Measurements from ENCODE around the gene TMEM238L. TPM values are rescaled to one million over a fixed set of nuclear protein-coding genes. Genes with fewer than 3 reads are reported as not detected.
A peak's percentile ranks its signal among the peaks of the same experiment; 100 is the strongest.

The TMEM238L gene
- total RNA-seq, 2 donors from 2014 or later: not detected

DNA sequence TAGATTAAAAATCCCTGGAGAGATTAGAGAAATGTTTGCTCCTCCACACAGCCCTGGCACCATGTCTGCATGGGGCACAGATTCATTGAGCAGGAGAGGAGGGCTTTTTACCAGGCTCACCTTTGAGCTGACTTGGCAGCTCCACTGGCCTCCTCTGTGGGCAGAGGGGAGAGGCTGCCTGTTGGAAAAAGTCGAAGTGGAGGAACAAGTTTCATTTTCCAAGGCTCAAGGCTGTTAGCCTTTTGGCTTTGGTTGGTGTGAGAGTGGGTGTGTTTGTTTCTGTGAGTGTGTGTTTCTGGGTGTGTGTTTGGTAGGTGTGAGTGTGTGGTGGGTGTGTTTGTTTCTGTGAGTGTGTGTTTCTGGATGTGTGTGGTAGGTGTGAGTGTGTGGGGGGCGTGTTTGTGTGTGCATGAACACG is 5.6 kb downstream of the TMEM238L start:
- Mint-ChIP-seq H3K27ac (no peak overlapping the region), H3K9me3 (no peaks in the 10 kb centered on the region), H3K4me3 (no peak overlapping the region), H3K36me3 (no peaks in the 10 kb centered on the region), H3K27me3 (no peaks in the 10 kb centered on the region), H3K4me1 (ENCODE audit: low read depth in 2 of 2) (no peaks in the 10 kb centered on the region)
- DNase-seq (ENCODE audit: low spot score) (no peak), ATAC-seq (no peak)

DNA sequence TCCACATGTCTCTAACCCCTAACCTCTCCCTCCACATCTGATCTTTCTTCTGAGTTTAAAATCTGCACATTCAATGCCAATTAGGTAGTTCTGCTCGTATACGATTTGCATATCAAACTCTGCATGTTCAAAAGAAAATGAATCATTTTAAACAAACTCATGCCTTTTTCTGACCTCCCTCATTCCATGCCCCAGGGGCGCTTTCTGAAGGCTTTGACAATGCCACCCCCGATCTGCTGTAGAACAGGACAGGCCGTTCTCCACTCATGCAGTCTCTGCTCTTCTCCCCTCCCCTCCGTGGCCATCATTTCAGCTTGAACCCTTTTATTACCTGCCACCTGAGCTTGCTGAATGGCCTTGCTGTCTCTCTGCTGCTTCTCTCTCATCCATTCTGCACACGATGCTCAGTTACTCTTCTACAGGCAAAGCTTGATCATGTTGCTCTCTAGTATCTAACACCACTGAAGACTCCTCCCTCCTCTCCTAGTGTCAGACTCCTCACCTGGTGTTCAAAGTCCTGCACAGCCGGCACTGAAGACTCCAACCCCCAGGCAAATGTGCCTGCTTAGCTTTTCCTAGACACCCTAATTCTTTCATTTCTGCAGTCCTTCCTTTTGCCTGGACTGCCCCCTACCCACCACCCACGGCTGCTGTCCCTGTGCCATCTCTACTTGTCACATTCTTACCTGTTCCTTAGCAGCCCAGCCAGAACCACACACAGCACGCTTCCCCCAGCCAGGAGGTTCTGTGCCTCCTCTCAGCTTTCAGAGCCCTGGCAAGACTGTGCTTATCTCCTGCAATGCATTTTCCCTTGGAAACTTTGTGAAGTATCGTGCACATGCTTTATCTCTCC is 6.2 kb downstream of the TMEM238L start:
- Mint-ChIP-seq H3K4me3 (no peak overlapping the region), H3K27ac (no peak overlapping the region), H3K9me3 (no peaks in the 10 kb centered on the region), H3K4me1 (ENCODE audit: low read depth in 2 of 2) (no peaks in the 10 kb centered on the region), H3K27me3 (no peaks in the 10 kb centered on the region), H3K36me3 (no peaks in the 10 kb centered on the region)
- DNase-seq (ENCODE audit: low spot score) (no peak), ATAC-seq (no peak)

DNA sequence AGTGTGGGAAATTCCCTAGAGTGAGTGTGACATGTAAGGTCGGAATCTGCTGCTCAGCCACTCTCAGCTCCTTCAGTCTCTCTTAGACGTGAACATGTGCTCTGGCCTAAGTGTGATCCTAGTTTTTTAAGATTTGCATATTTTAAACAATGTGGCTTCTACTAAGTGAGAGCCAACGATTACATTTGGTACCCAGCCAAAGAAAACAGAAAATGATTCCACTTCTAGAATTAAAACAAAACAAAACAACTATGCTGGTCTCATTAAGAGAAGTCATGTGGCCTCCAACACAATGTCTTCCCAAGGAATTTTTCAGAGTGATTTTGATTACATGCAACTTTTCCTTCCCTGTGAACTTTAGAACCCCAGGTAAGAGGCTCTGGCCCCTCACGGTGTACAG is 10.1 kb downstream of the TMEM238L start:
- DNase-seq (ENCODE audit: low spot score): no peak
- Mint-ChIP-seq H3K27ac (no peak overlapping the region), H3K9me3 (no peaks in the 10 kb centered on the region), H3K4me1 (ENCODE audit: low read depth in 2 of 2) (no peaks in the 10 kb centered on the region), H3K4me3 (no peak overlapping the region), H3K27me3 (peaks cover 0 to 2% of the 10 kb centered on the region in 2 donors), H3K36me3 (no peaks in the 10 kb centered on the region)
- no peak for ATAC-seq

DNA sequence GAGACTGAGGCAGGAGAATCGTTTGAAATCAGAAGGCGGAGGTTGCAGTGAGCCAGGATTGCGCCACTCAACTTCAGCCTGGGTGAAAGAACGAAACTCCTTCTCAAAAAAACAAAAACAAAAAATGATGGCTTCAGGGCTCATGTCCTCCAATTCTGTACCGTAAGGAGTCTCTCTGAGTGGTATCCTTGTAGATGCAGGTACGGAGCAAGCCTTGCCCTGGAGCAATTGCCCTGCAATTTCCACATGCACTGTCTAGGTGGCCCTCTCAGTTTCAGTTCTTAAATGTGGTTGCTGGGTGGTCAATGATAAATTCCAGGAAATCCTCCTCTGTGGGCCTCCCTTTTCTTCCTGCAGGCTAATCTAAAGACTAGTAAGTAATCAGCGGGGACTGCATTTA is 10.6 kb downstream of the TMEM238L start:
- H3K36me3 Mint-ChIP-seq: no peaks in the 10 kb centered on the region
- H3K27me3 Mint-ChIP-seq: peaks cover 0 to 2% of the 10 kb centered on the region in 2 donors
- no peaks in the 10 kb centered on the region for H3K9me3 Mint-ChIP-seq
- ATAC-seq (no peak), DNase-seq (ENCODE audit: low spot score) (no peak)
- no peak overlapping the region for H3K27ac Mint-ChIP-seq
- no peak overlapping the region for H3K4me3 Mint-ChIP-seq
- H3K4me1 Mint-ChIP-seq (ENCODE audit: low read depth in 2 of 2): no peaks in the 10 kb centered on the region

DNA sequence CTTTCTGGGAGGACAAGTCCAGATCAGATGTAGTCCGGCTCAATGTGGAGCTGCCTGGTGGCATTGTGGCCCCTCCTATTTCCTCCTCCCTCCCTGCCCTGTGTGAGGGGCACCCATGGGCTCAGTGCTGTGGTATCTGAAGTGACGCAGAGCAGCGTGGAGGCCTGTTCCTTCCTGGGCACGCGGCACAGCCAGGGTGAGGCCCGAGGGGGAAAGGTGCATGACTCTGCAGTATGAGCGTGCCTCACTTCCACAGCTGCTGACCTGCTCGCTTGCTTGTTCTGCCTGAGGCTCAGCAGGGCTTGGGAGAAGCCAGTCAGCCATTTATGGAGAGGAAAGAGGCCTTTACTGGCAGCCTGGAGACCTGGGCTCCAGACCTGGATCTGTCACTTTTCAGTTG is 11.7 kb downstream of the TMEM238L start:
- Mint-ChIP-seq H3K4me3 (no peak overlapping the region), H3K27me3 (peaks cover 0 to 2% of the 10 kb centered on the region in 2 donors), H3K4me1 (ENCODE audit: low read depth in 2 of 2) (no peaks in the 10 kb centered on the region), H3K27ac (no peak overlapping the region), H3K9me3 (no peaks in the 10 kb centered on the region), H3K36me3 (no peaks in the 10 kb centered on the region)
- no peak for DNase-seq (ENCODE audit: low spot score)
- no peak for ATAC-seq

DNA sequence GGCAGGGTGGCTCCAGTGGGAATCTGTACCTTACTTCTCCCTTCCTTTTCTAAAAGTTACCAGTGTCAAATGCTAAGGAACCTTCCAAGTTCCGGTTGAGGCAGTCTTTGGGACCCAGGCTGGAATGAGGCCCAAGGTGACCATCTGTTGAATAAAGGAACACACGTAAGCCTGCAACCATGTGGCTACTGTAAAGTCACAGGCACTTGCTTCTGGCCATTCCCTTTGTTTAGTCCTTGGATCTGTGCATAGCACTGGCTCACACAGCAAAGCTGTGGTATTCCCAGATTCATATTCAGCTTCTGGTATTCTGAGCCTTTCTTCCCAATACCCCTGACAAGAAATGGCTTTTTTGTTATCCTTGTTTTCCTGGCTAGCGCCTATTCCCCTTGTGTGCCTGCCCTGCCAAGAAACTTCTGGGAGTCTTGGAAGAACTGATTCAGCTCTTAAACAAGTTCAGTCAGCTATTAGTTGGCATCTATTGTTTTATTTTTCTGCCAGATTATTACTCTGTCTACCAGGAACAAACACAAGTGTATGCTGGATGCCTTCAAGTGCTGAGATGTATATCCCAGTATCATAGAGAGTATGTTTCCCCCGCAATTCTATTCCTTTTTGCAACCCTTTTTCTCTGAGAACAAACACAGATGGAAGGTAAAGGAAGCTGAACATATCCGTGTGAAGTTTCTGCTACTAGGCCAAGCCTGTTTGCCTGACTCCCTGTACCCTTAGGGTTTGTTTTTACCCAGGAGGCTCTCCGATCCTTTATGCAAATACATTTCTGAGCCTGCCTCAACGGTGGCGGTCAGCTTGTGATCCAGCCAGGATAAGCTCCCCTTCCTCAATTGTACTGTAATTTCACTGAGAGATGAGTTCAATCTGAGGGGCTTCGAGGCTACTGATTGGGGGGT is 13.2 kb downstream of the TMEM238L start:
- Mint-ChIP-seq H3K4me3 (no peak overlapping the region), H3K27me3 (peaks cover 0 to 2% of the 10 kb centered on the region in 2 donors), H3K9me3 (no peaks in the 10 kb centered on the region), H3K36me3 (no peaks in the 10 kb centered on the region), H3K27ac (no peak overlapping the region), H3K4me1 (ENCODE audit: low read depth in 2 of 2) (no peaks in the 10 kb centered on the region)
- no peak for ATAC-seq
- DNase-seq (ENCODE audit: low spot score): no peak

DNA sequence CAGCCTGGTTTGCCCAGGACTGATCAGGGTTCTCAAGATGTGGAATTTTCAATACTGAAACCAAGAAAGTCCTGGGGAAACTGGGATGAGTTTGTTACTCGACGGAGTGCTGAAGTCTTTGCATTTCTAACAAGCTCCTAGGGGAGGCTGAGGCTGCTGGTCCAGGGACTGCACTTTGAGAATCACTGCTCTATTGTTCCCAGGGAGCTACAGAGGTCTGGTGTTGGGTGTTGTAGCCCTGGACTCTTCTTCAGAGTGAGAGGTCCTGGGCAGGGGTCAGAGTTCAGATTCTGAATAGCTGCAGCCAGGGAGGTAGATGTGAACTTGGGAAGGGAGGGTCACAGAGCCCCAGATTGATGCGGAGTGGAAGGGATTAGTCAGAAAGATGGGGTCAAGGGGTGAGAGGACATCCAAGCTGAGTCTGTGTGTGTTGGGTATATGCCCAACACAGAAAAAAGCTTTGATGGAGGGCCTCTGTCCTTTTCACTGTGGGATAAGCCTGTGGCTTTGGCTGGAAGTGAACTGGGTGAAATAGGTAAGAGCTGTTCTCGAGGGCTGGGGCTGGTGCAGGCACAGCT is 14.1 kb downstream of the TMEM238L start:
- Mint-ChIP-seq H3K27ac (no peak overlapping the region), H3K36me3 (no peaks in the 10 kb centered on the region), H3K27me3 (peaks cover 3 to 6% of the 10 kb centered on the region in 2 donors), H3K4me1 (ENCODE audit: low read depth in 2 of 2) (no peaks in the 10 kb centered on the region), H3K4me3 (no peak overlapping the region), H3K9me3 (no peaks in the 10 kb centered on the region)
- no peak for ATAC-seq
- DNase-seq (ENCODE audit: low spot score): no peak

DNA sequence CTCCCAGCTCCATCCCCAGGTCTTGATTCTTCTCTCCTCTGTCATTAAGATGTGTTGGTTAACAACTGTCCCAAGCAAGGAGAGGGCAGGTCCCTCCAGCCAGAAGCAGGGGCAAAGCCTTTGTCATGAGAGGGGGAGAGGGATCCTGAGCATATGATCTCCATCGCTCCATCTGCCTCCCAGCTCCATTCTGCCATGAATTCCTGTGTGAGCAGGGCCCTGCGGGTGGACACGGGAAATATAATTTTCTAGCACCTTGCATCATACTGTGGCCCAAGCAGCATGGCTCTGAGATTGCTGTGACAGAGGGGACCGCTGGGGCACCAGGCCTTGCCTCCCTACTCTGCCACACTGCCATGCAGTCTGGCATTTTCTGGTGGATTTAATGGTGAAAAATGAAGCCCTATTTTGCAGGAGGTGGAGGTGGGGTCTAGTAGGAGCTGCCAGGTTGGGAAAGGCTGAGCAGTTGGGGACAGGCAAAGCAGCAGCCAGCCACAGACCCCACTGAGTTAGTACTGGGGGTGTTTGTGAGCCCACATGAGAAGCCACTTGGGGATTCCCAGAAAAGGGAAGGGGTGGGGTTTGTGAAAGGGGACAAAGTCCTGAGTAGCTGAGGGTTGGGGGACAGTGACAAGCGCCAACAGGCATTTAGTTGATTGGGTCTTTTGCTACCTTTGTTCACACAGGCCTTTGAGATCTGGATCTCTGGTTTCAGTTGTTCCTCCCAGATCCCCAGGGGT is 16.4 kb downstream of the TMEM238L start:
- ATAC-seq (peak in 1 of 2 donors; percentile 25), DNase-seq (ENCODE audit: low spot score) (no peak)
- Mint-ChIP-seq H3K4me1 (ENCODE audit: low read depth in 2 of 2) (no peaks in the 10 kb centered on the region), H3K36me3 (peaks cover 5% of the 10 kb centered on the region), H3K9me3 (no peaks in the 10 kb centered on the region), H3K27ac (no peak overlapping the region), H3K4me3 (no peak overlapping the region), H3K27me3 (peaks cover 8 to 22% of the 10 kb centered on the region in 2 donors)

DNA sequence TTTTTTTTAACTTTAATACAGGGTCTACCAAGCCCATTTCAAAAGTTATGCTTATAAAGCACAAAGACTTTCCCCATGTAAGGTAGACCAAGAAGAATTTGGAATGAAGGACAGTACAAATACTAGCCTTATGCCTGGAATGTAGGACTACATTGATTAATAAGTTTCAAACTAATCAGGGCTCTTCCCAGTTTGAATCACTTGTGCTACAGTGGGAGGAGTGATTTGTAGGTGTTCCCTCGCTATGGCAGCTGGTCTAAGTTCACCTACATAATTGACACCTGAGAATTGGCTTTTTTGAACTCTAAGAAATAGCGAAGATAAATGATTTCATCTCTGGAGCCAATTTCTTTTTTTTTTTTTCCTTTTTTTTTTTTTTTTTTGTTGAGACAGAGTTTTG is 18.6 kb downstream of the TMEM238L start:
- ATAC-seq: no peak
- Mint-ChIP-seq H3K27ac (no peak overlapping the region), H3K4me1 (ENCODE audit: low read depth in 2 of 2) (no peaks in the 10 kb centered on the region), H3K27me3 (peaks cover 11 to 29% of the 10 kb centered on the region in 2 donors), H3K36me3 (peaks cover 5% of the 10 kb centered on the region), H3K9me3 (no peaks in the 10 kb centered on the region), H3K4me3 (no peak overlapping the region)
- no peak for DNase-seq (ENCODE audit: low spot score)

DNA sequence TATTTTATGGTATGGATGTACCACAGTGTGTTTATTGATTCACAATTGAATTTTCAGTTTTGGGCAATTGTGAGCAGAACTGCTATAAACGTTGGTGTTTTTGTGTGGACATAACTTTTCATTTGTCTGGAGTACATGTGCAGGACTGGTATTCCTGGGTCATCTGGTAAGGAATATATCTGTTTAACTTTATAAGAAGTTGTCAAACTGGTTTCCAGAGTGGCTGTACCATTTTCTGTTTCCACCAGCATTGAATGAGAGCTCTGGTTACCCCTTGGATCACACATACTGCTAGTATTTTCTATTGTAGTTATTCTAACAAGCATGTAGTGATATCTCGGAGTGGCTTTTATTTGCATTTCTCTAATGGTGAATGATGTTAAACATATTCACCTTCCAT is 24.3 kb downstream of the TMEM238L start:
- H3K27me3 Mint-ChIP-seq: peaks cover 12 to 30% of the 10 kb centered on the region in 2 donors
- no peak for DNase-seq (ENCODE audit: low spot score)
- H3K4me1 Mint-ChIP-seq (ENCODE audit: low read depth in 2 of 2): no peaks in the 10 kb centered on the region
- H3K9me3 Mint-ChIP-seq: no peaks in the 10 kb centered on the region
- H3K27ac Mint-ChIP-seq: no peak overlapping the region
- ATAC-seq: no peak
- H3K4me3 Mint-ChIP-seq: no peak overlapping the region
- H3K36me3 Mint-ChIP-seq: peaks cover 5% of the 10 kb centered on the region

DNA sequence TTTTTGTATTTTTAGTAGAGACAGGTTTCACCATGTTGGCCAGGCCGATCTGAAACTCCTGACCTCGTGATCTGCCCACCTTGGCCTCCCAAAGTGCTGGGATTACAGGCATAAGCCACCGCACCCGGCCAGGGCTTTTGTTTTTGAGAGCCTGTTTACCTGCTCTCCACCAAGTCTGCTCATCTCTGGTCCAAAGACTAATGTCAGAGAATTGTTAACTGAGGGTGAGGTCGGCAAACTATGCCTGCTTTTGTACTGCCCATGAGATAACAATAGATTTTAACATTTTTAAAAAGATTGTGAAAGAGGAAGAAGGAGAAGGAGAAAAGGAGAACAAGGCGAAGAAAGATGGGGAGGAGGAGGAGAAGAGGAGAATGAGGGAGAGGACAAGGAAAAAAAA is 26.0 kb downstream of the TMEM238L start:
- H3K9me3 Mint-ChIP-seq: no peaks in the 10 kb centered on the region
- peaks cover 8 to 17% of the 10 kb centered on the region in 2 donors for H3K27me3 Mint-ChIP-seq
- ATAC-seq: no peak
- H3K36me3 Mint-ChIP-seq: no peaks in the 10 kb centered on the region
- no peak for DNase-seq (ENCODE audit: low spot score)
- H3K4me1 Mint-ChIP-seq (ENCODE audit: low read depth in 2 of 2): no peaks in the 10 kb centered on the region
- no peak overlapping the region for H3K27ac Mint-ChIP-seq
- H3K4me3 Mint-ChIP-seq: no peak overlapping the region

DNA sequence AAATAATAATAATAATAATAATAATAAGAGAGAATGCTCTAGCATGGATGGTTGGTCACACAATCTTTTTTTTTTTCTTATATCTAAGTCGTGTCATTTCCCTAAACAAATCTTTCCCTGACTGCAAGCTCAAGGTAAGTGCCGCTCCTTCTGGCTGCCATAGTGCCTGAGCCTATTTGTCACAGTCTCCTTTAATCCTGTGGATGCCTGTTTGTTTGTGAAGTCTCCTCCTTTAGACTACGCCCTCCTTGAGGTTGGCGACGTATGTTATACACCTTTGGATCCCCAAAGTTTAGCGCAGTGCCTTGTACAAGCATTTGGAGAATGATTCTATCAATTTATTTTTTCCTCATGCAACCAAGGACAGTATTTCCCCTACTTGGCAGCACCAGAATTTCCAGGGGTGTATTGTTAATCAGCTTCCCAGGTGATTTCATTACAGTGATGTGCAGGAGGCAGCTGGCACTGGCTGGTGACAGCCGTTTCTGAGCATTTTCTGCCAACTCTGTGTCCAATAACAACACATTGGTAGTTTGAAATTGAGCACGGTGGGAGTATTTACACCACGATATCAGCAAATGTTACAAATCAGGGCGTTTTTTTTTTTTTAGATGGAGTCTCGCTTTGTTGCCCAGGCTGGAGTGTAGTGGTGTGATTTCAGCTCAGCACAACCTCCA is 26.6 kb downstream of the TMEM238L start:
- no peak overlapping the region for H3K27ac Mint-ChIP-seq
- peaks cover 2% of the 10 kb centered on the region for H3K36me3 Mint-ChIP-seq
- no peaks in the 10 kb centered on the region for H3K9me3 Mint-ChIP-seq
- ATAC-seq (no peak), DNase-seq (ENCODE audit: low spot score) (no peak)
- H3K4me1 Mint-ChIP-seq (ENCODE audit: low read depth in 2 of 2): no peaks in the 10 kb centered on the region
- H3K27me3 Mint-ChIP-seq: peaks cover 8 to 15% of the 10 kb centered on the region in 2 donors
- no peak overlapping the region for H3K4me3 Mint-ChIP-seq

DNA sequence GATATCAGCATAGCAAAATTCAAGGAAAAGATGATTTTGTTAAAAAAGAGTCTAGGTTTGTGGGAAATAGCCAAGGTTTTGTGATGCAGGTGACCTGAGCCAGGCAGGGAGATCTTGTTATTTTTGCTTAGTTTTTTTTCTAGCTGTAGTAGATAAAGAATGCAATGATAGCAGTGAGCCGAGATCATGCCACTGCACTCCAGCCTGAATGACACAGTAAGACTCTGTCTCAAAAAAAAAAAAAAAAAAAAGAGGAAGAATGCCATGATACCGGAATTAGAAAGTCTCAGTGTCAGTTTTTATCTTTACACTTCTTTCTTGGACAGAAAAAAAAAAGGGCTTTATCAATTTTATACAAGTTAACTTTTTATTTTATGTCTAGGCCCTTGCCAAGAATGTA is 27.5 kb downstream of the TMEM238L start:
- H3K4me1 Mint-ChIP-seq (ENCODE audit: low read depth in 2 of 2): no peaks in the 10 kb centered on the region
- H3K27ac Mint-ChIP-seq: no peak overlapping the region
- H3K36me3 Mint-ChIP-seq: peaks cover 8% of the 10 kb centered on the region
- H3K9me3 Mint-ChIP-seq: peaks cover 4% of the 10 kb centered on the region
- no peak overlapping the region for H3K4me3 Mint-ChIP-seq
- no peak for DNase-seq (ENCODE audit: low spot score)
- no peak for ATAC-seq
- peaks cover 5 to 8% of the 10 kb centered on the region in 2 donors for H3K27me3 Mint-ChIP-seq

All from natural killer cell treated with Interleukin-12 subunit alpha and Interleukin-12 subunit beta and Interleukin-15 and Interleukin-18, amount 100 ng/mL, for 72 hours (primary cell).